HG03108 (cell line): ENCODE results near the gene AKAP13.
A peak's percentile ranks its signal among the peaks of the same experiment; 100 is the strongest.

ENCODE experiments used
- ATAC-seq: cut with Tn5 transposase; IDR thresholded peaks from one replicate; pipeline ENCODE4 v1.9.1; 2021; ENCODE audit warnings: moderate library complexity; ENCODE audit not compliant: unreplicated experiment

Gene AKAP13

DNA sequence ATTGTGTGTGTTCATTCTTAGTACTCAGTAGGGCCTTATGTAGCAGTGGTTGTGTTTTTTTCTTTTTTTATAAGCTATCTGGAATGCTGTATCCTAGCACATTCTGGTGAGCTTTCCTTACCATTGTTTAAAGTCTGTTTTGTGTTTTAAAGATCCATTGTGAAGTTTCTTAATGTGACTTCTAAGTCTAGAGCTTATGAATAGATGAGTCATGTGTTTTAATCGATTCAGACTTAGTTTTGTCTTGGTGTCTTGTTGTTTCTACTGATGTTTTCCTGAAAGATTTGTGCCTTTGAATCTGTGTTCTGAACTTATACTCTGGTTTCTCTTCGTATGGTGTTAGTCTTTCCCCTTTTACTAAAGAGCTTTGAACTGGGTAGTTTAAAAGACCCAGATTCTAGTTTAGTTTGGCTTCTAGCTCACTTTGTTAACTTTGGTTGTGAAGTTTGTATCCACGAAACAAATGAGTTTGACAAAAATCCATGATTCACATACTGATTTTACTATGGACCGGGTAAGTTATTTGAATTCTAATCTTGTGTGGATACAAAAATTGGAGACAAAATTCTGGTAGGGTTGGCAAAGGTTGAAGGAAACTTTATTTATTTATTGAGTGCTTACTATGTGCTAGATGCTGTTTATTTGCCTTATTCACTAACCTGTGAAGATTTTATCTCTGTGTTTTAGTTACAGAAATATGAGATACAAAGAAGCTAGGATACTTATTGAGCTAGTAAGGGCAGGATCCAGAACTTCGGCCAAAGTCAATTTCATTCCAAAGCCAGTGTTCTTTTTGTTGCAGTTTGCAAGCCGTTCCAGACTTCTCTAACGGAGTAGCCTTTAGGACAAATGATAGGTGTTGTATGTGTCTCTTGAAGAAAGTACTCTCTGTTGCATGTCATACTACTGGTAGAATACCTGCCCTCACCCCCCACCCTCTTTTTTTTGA lies 24.8 kb downstream of the AKAP13 start:
- ATAC-seq, result no peak

DNA sequence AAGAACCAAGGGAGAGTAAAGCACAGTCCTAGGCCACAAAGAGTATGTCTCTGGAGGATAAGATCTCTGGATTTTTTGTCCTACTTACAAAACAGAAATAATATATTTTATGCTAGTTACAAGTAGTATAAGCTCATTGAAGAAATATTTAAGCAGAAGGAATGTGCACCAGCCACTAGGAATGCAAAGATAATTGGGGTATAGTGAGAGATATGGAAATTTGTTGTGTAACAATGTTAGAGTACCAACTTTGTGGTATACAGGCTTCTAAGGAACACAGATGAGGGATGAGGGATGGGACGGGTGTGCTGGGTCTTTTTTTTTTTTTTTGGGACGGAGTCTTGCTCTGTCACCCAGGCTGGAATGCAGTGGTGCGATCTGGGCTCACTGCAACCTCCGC lies 26.5 kb downstream of the AKAP13 start:
- no peak for ATAC-seq

- peak; percentile 35 for ATAC-seq
Observed at GRCh38 chr15:85407421-85408269, 27.2 kb downstream of the AKAP13 start.

GRCh38 chr15:85408270-85408746 lies 27.9 kb downstream of the AKAP13 start:
- ATAC-seq, result peak; percentile 40

GRCh38 chr15:85412066-85412465 lies 31.7 kb downstream of the AKAP13 start:
- ATAC-seq, result no peak

- peak; percentile 95 for ATAC-seq
Observed at GRCh38 chr15:85412956-85413854, 32.8 kb downstream of the AKAP13 start.

GRCh38 chr15:85414037-85414436 lies 33.6 kb downstream of the AKAP13 start:
- no peak for ATAC-seq

DNA sequence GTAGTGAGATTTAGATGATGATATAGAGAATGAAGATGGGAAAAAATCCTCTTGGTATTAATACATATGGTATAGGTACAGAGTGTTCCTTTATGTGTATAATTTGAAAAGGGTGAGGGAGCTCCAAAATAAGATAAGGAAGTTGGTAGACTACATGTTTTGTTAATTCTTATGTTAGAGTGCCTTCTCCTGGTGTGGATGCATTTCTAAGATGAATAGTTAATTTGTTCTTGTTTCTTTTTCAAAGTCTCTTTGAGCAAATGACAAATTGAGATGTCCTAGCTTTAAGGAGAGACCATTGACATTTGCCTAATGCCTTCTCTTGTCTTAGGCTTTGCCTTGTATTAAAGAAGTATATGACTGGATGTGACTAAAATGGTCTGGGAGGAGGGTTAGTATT lies 34.1 kb downstream of the AKAP13 start:
- ATAC-seq, result no peak

GRCh38 chr15:85414991-85415390 lies 34.6 kb downstream of the AKAP13 start:
- no peak for ATAC-seq

DNA sequence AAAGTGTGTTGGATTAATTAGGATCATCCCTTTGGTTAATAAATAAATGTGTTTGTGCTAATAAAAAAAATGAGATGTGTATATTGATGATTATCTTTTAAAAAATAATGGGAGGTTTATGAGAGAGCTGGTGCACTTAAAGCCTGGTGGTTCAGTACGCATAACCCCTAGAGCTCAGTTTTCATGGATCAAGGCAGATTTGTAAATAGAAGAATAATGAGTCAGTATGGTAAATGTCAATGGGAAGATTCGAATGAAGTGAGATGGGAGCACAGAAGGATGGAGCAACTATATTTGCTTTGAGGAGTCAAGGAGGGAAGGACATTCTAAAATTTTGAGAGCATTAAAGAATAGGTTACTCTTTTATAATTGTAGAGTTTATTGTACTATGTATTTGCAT lies 35.4 kb downstream of the AKAP13 start:
- ATAC-seq, result no peak

DNA sequence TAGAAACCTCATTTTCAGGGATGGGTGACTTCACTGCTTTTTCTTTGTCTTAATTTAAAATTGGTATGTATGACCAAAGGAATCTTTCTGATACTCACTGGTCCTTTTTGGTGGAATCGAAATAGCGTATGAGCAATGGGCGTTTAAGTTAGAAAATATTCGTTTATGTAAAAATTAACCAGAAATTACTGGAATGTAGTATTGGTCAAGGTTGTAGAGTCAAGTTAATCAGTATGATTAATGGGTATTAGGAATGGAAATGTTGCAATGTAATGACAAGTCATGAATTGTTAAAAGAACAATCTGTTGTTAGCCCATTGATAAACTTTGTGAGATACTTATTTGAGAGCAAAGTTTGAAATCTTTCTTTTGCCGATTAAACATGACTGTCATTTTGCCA lies 36.9 kb downstream of the AKAP13 start:
- ATAC-seq, result no peak

DNA sequence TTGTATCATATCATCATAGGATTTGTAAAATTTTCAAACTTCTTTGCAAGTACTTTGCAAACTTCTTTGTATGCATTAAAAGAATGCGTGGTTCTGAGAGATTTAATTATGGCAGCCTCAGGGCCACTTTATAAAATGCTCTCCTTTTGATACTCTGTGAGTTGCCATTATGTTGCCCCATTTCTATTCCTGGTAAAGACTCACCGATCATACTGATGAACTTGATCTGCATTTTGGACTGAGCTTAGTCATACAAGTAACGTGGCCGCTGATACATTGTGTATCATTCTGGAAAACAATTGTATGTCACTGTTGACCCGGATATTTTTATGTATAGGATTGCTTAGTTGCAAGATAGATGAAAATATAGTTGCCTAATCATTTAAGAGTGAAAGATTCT lies 38.8 kb downstream of the AKAP13 start:
- no peak for ATAC-seq

DNA sequence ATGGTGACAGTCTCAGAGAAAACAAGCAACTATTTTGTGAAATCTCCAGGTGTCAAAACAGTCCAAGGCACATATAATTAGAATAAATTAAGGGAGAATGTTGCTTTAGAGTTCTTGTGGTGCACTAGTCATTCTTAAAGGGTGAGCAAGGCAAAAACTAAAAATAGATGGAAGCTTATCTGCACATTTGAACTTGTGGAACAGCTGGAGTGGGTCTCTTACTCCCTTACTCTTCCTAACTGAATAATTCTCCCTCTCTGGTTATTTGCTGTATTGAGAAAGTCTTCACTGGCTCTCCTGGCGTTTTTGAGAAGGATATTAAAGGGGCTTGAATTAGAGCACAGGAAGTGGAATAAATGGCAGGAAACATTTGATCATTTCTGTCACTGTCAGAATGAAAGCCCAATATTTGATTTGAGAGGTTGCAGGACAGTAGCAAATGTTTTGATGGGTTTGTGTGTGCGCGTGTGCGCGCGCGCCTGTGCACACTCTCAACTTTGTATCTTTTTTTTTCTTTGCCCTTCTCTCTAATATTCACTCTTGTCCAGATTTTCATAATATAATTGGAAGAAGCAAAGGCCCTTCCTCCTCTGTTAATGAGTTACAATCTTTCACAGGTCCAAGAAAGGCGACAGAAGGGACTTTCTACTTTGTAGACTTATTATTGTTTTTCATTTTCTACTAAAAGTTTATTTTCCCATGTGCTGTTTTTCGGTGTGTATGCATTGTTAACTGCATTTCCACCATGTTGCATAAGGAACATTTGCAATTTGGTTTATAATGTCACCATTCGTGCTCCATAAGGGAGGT lies 40.9 kb downstream of the AKAP13 start:
- no peak for ATAC-seq

DNA sequence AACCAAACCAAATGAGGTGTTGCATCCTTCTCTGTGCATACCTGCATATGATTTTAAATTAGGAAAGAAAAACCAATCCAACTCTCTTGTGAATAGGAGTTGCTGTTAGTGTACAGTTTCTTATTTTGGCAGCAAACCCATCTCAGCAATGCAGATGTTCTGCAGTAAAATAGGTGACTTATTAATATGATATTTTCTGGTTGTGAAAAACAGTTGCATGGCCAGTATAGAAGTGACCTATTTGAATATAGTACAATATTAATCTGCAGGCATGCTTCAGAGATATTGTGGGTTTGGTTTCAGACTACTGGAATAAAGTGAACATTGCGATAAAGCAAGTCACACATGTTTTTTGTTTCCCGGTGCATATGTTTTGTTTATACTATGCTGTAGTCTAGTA lies 42.2 kb downstream of the AKAP13 start:
- ATAC-seq, result no peak

DNA sequence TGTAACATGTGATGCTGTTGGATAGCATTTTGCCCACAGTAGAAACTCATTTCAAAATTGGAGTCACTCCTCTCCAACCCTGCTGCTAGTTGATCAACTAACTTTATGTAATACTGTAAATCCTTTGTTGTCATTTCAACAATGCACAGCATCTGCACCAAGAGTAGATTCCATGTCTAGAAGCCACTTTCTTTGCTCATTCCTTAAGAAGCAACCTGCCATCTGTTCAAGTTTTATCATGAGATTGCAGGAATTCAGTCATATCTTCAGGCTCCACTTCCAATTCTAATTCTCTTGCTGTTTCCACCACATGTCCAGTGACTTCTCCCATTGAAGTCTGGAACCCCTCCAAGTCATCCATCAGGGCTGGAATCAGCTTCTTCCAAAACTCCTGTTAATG lies 42.9 kb downstream of the AKAP13 start:
- ATAC-seq, result no peak

- ATAC-seq, result no peak
Observed at GRCh38 chr15:85424154-85424553, 43.8 kb downstream of the AKAP13 start.

GRCh38 chr15:85426481-85426880 lies 46.1 kb downstream of the AKAP13 start:
- no peak for ATAC-seq

GRCh38 chr15:85427286-85428028 lies 47.1 kb downstream of the AKAP13 start:
- no peak for ATAC-seq

GRCh38 chr15:85429522-85429921 lies 49.1 kb downstream of the AKAP13 start:
- ATAC-seq, result no peak
